ENCODE data around the gene SMIM41. TPM values are rescaled to one million over a fixed set of nuclear protein-coding genes. Genes with fewer than 3 reads are reported as not detected.

Gene SMIM41
- total RNA-seq, 1 donor from 2014 or later: 0.88 TPM

GRCh38 chr12:52086944-52087835 is 7.7 kb downstream of the SMIM41 start:
- TF ChIP-seq CTCF (IDR thresholded peaks at IDR 0.05; ENCODE audit: partially characterized antibody, unreplicated experiment): no peak
- H3K36me3 Mint-ChIP-seq (ENCODE audit: unreplicated experiment): no peaks in the 10 kb centered on the region
- H3K4me3 Mint-ChIP-seq (ENCODE audit: unreplicated experiment): no peak overlapping the region
- peaks cover 4% of the 10 kb centered on the region for H3K9me3 Mint-ChIP-seq (ENCODE audit: unreplicated experiment)
- H3K27me3 Mint-ChIP-seq (ENCODE audit: unreplicated experiment): peaks cover 9% of the 10 kb centered on the region
- H3K4me1 Mint-ChIP-seq (ENCODE audit: low read depth, unreplicated experiment): peaks cover 23% of the 10 kb centered on the region
- no peak for DNase-seq
- no peak overlapping the region for H3K27ac Mint-ChIP-seq (ENCODE audit: unreplicated experiment)

- Mint-ChIP-seq H3K4me3 (ENCODE audit: unreplicated experiment) (no peak overlapping the region), H3K36me3 (ENCODE audit: unreplicated experiment) (no peaks in the 10 kb centered on the region), H3K27me3 (ENCODE audit: unreplicated experiment) (peaks cover 7% of the 10 kb centered on the region), H3K27ac (ENCODE audit: unreplicated experiment) (no peak overlapping the region), H3K4me1 (ENCODE audit: low read depth, unreplicated experiment) (peaks cover 19% of the 10 kb centered on the region), H3K9me3 (ENCODE audit: unreplicated experiment) (peaks cover 4% of the 10 kb centered on the region)
- no peak for DNase-seq
- no peak for TF ChIP-seq CTCF (IDR thresholded peaks at IDR 0.05; ENCODE audit: partially characterized antibody, unreplicated experiment)
Observed at GRCh38 chr12:52087961-52088820, 8.7 kb downstream of the SMIM41 start.

DNA sequence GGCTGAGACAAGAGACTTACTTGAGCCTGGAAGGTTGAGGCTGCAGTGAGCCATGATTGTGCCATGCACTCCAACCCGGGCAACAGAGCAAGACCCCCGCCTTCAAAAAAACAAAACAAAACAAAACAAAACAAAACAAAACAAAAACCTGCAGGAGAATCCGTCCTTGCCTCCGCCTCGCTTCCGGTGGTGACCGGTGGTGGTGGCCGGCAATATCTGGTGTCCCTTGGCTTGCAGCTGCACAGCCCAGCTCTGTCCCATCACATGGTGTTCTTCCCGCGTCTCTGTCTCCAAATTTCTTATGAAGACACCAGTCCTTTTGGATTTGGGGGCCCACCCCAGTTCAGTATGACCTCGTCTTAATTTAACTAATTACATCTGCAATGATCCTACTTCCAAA is 10.0 kb downstream of the SMIM41 start:
- Mint-ChIP-seq H3K27me3 (ENCODE audit: unreplicated experiment) (peaks cover 7% of the 10 kb centered on the region), H3K9me3 (ENCODE audit: unreplicated experiment) (peaks cover 4% of the 10 kb centered on the region), H3K4me3 (ENCODE audit: unreplicated experiment) (no peak overlapping the region), H3K4me1 (ENCODE audit: low read depth, unreplicated experiment) (peaks cover 14% of the 10 kb centered on the region), H3K27ac (ENCODE audit: unreplicated experiment) (no peak overlapping the region), H3K36me3 (ENCODE audit: unreplicated experiment) (peaks cover 2% of the 10 kb centered on the region)
- TF ChIP-seq CTCF (IDR thresholded peaks at IDR 0.05; ENCODE audit: partially characterized antibody, unreplicated experiment): no peak
- DNase-seq: no peak

DNA sequence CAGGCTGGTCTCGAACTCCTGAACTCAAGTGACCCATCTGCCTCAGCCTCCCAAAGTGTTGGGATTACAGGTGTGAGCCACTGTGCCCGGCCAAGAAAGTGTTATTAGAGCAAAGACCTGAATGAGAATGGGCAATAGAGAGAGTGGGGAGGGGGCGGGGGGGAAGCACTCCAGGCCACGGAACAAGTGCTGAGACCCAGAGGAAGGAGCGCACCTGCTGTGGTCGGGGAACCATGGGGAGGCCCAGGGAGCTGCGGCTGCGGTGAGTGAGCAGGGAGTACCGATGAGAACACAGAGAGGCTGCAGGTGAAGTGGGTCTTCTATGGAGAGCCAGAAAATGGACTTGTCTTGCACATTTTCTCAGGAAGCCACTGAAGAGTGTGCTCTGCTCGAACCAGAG is 10.8 kb downstream of the SMIM41 start:
- H3K4me3 Mint-ChIP-seq (ENCODE audit: unreplicated experiment): no peak overlapping the region
- H3K27ac Mint-ChIP-seq (ENCODE audit: unreplicated experiment): no peak overlapping the region
- H3K36me3 Mint-ChIP-seq (ENCODE audit: unreplicated experiment): peaks cover 4% of the 10 kb centered on the region
- peaks cover 7% of the 10 kb centered on the region for H3K27me3 Mint-ChIP-seq (ENCODE audit: unreplicated experiment)
- DNase-seq: no peak
- peaks cover 14% of the 10 kb centered on the region for H3K4me1 Mint-ChIP-seq (ENCODE audit: low read depth, unreplicated experiment)
- H3K9me3 Mint-ChIP-seq (ENCODE audit: unreplicated experiment): peaks cover 1% of the 10 kb centered on the region
- no peak for TF ChIP-seq CTCF (IDR thresholded peaks at IDR 0.05; ENCODE audit: partially characterized antibody, unreplicated experiment)
